ENCODE results near the gene CASP8. TPM values are rescaled to one million over a fixed set of nuclear protein-coding genes. Genes with fewer than 3 reads are reported as not detected.
"Not testable (repeated sequence)": the region's sequence is repeated elsewhere in the genome, so short reads cannot be mapped to it uniquely, and the experiment has no call there.

The CASP8 gene
- total RNA-seq, 1 donor from 2014 or later: 15.2 TPM

DNA sequence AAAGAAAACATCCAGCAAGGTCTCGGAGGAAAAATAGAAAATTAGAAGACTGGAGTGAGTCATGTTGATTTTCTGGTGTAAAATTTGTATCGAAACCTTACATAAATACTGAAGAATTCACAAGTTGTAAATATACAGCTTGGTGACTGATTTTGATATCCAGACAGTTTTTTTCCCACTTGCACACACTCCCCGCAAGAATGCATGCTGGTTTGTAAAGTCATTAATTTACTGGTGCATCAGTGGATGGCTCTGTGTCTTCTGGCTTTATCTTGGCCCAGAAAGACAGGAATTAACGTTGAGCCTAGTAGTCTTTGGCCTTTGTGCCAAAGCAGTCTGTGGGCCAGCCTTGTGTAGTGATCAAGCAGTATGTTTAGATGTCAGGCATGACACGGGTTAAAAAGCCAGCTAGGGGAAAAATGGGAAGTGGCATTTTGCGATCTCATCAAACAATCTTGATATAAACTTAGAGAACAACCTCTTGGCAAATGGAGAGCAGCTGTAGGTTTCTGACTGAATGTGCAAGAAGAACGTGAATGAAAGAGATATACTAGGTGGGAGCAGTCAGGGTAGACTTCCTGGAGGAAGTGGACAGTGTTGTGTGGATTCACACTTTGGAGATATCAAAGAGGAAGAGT is 22.7 kb upstream of the CASP8 start:
- Histone ChIP-seq H3K4me3 (no peak overlapping the region), H3K4me1 (peaks cover 0 to 12% of the 10 kb centered on the region in 2 donors), H3K27me3 (no peaks in the 10 kb centered on the region), H3K27ac (no peak overlapping the region), H3K36me3 (no peaks in the 10 kb centered on the region), H3K9me3 (no peaks in the 10 kb centered on the region)
- DNase-seq (ENCODE audit: low spot score in 2 of 2): no peak
- intact Hi-C loops (cut with DNase I): loop anchor here (2.0 to 5.0 kb wide), 4 partner anchors 125 to 465 kb away; partner anchors contain the start of genes STRADB and TRAK2
- TF ChIP-seq, protein P1, sequence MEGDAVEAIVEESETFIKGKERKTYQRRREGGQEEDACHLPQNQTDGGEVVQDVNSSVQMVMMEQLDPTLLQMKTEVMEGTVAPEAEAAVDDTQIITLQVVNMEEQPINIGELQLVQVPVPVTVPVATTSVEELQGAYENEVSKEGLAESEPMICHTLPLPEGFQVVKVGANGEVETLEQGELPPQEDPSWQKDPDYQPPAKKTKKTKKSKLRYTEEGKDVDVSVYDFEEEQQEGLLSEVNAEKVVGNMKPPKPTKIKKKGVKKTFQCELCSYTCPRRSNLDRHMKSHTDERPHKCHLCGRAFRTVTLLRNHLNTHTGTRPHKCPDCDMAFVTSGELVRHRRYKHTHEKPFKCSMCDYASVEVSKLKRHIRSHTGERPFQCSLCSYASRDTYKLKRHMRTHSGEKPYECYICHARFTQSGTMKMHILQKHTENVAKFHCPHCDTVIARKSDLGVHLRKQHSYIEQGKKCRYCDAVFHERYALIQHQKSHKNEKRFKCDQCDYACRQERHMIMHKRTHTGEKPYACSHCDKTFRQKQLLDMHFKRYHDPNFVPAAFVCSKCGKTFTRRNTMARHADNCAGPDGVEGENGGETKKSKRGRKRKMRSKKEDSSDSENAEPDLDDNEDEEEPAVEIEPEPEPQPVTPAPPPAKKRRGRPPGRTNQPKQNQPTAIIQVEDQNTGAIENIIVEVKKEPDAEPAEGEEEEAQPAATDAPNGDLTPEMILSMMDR (IDR thresholded peaks at IDR 0.05): no peak

DNA sequence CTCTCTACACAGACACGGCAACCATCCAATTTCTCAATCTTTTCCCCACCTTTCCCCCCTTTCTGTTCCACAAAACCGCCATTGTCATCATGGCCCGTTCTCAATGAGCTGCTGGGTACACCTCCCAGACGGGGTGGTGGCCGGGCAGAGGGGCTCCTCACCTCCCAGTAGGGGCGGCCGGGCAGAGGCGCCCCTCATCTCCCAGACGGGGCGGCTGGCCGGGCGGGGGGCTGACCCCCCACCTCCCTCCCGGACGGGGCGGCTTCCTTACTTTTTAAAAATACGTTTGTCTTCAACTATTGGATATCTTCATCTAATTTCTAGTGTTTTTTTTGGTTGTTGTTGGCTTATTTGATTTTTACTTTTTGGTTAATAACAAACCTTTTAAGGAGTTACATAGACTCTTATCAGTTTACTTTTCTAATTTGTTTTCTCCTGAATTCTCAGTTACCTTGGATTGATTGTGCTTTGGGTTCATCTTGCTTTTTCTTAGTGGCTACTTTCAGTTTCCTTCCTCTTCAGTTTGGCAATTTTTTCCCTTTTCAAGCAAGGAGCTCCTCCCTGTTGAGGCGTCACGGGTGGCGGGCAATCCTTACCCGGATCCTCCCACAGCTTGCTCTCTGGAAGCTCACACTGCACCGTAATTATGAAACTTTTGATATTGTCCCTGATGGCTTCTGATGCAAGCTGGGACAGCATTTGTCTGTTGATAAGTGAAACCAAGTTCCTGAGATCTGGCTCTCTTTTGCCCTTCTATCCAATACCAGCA is 21.0 kb upstream of the CASP8 start:
- H3K27ac ChIP-seq: peak overlapping the region in 1 of 2 donors; percentile 41
- peaks cover 0 to 12% of the 10 kb centered on the region in 2 donors for H3K4me1 ChIP-seq
- not testable (repeated sequence) for H3K9me3 ChIP-seq

DNA sequence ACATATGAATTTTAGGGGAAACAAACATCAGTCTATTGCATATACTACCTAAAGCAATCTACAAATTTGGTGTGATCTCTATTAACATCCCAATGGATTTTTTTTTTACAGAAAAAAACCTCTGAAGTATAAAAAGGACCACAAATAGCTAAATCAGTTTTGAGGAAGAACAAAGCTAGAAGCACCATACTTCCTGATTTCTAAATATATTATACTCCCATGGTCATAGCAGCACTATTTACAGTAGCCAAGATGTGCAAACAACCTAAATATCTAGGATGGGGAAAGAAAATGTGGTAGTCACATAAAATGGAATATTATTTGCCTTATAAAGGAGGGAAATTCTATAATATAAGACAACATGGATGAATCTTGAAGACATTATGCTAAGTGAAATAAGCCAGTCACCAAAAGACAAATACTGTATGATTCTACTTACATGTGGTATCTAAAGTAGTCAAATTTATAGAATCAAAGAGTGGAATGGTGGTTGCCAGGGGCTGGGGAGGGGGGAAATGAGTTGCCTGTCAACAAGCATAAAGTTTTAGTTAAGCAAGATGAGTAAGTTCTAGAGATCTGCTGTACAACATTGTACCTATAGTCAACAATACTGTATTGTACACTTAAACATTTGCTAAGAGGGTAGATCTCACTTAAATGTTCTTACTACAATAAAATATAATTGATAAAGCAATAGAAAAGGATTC is 17.6 kb upstream of the CASP8 start:
- no peaks in the 10 kb centered on the region for H3K36me3 ChIP-seq
- H3K9me3 ChIP-seq: no peaks in the 10 kb centered on the region
- H3K27me3 ChIP-seq: no peaks in the 10 kb centered on the region
- no peak overlapping the region for H3K4me3 ChIP-seq
- H3K4me1 ChIP-seq: no peaks in the 10 kb centered on the region
- no peak for DNase-seq (ENCODE audit: low spot score in 2 of 2)
- no peak overlapping the region for H3K27ac ChIP-seq
- intact Hi-C loops (cut with DNase I): no loop called here
- TF ChIP-seq, protein P1 (IDR thresholded peaks at IDR 0.05): no peak

More for the DNA sequence above, 21.0 kb upstream of the CASP8 start:
- not testable (repeated sequence) for H3K27me3 ChIP-seq, H3K4me3 ChIP-seq, H3K36me3 ChIP-seq
- intact Hi-C loops (cut with DNase I): loop anchor here (5.0 kb wide), 2 partner anchors 123 to 463 kb away; no protein-coding TSS in a partner anchor
- peak in 1 of 2 donors; percentile 78 for DNase-seq (ENCODE audit: low spot score in 2 of 2)

DNA sequence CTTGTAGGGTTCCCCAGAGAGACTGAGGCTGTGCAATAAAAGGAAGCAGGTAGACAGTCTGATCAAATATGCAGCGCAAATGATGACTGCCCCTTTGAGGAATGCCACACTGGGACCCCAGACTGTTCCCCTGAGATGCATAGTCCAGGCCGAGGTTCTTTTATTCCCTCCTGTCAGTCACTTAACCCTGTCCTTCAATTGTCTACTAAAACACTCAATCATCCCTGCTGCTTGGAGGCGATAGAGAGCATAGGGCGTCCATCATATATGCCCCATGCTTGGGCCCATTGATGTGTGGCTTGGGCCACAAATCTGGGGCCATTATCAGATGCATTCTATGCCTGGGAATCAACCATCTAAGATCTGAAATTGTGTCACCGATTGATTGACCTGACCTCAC is 15.5 kb upstream of the CASP8 start:
- Histone ChIP-seq H3K36me3 (no peaks in the 10 kb centered on the region), H3K9me3 (no peaks in the 10 kb centered on the region), H3K4me1 (no peaks in the 10 kb centered on the region), H3K4me3 (no peak overlapping the region), H3K27ac (no peak overlapping the region), H3K27me3 (no peaks in the 10 kb centered on the region)
- intact Hi-C loops (cut with DNase I): no loop called here
- DNase-seq (ENCODE audit: low spot score in 2 of 2): no peak
- TF ChIP-seq, protein P1 (IDR thresholded peaks at IDR 0.05): no peak

DNA sequence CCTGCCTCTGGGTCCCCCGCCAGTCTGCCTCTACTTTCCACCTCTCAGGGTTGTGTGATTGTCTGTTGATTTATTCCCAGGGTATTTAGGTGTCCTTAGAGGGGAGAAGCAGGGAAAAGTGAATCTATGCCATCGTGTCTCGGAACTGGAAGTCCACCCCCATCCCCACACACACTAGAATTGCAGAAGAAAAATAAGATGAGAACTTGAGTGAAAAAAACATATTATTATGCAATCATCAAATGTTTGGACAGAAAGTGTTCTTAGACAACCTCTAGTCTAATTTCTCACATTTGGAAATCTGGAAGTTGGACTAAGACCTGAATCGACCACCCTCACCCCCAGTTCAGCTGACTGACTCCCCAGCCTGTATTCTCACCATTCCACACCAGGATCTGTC is 14.1 kb upstream of the CASP8 start:
- Histone ChIP-seq H3K4me3 (no peak overlapping the region), H3K27ac (no peak overlapping the region), H3K9me3 (no peaks in the 10 kb centered on the region), H3K4me1 (no peaks in the 10 kb centered on the region), H3K27me3 (no peaks in the 10 kb centered on the region), H3K36me3 (no peaks in the 10 kb centered on the region)
- TF ChIP-seq, protein P1 (IDR thresholded peaks at IDR 0.05): no peak
- no peak for DNase-seq (ENCODE audit: low spot score in 2 of 2)
- intact Hi-C loops (cut with DNase I): no loop called here

Measured in ascending aorta (tissue), 2 donors.